ENCODE data around the gene STH.

The STH gene

GRCh38 chr17:45985447-45985846 is 13.6 kb upstream of the STH start:
- no peak for DNase-seq (ENCODE audit: low read depth)

GRCh38 chr17:45986056-45986455 is 13.0 kb upstream of the STH start:
- DNase-seq (ENCODE audit: low read depth): no peak

GRCh38 chr17:45987706-45988105 is 11.3 kb upstream of the STH start:
- DNase-seq (ENCODE audit: low read depth): no peak

GRCh38 chr17:45989759-45990158 is 9.3 kb upstream of the STH start:
- no peak for DNase-seq (ENCODE audit: low read depth)

GRCh38 chr17:45990886-45991285 is 8.2 kb upstream of the STH start:
- DNase-seq (ENCODE audit: low read depth): no peak

- no peak for DNase-seq (ENCODE audit: low read depth)
These were observed 7.7 kb upstream of the STH start for GRCh38 chr17:45991341-45991740.

GRCh38 chr17:45992175-45992574 is 6.9 kb upstream of the STH start:
- DNase-seq (ENCODE audit: low read depth): no peak

GRCh38 chr17:45992904-45993303 is 6.1 kb upstream of the STH start:
- no peak for DNase-seq (ENCODE audit: low read depth)

GRCh38 chr17:45993962-45994627 is 5.0 kb upstream of the STH start:
- no peak for DNase-seq (ENCODE audit: low read depth)

GRCh38 chr17:45994987-45995386 is 4.1 kb upstream of the STH start:
- no peak for DNase-seq (ENCODE audit: low read depth)

- no peak for DNase-seq (ENCODE audit: low read depth)
These were observed 3.3 kb upstream of the STH start for GRCh38 chr17:45995627-45996270.

GRCh38 chr17:45996282-45996937 is 2.6 kb upstream of the STH start:
- DNase-seq (ENCODE audit: low read depth): no peak

GRCh38 chr17:45997166-45997565 is 1.9 kb upstream of the STH start:
- no peak for DNase-seq (ENCODE audit: low read depth)

GRCh38 chr17:45997624-45998023 is 1.4 kb upstream of the STH start:
- peak; percentile 48 for DNase-seq (ENCODE audit: low read depth)

- DNase-seq (ENCODE audit: low read depth): no peak
These were observed 845 bp downstream of the STH start for GRCh38 chr17:45999900-46000290.

- no peak for DNase-seq (ENCODE audit: low read depth)
These were observed 1.2 kb downstream of the STH start for GRCh38 chr17:46000292-46000691.

- no peak for DNase-seq (ENCODE audit: low read depth)
These were observed 1.7 kb downstream of the STH start for GRCh38 chr17:46000757-46001156.

- DNase-seq (ENCODE audit: low read depth): no peak
These were observed 2.6 kb downstream of the STH start for GRCh38 chr17:46001390-46002310.

GRCh38 chr17:46002311-46002972 is 3.4 kb downstream of the STH start:
- DNase-seq (ENCODE audit: low read depth): peak; percentile 25

- DNase-seq (ENCODE audit: low read depth): no peak
These were observed 3.9 kb downstream of the STH start for GRCh38 chr17:46002973-46003316.

GRCh38 chr17:46003907-46004748 is 5.1 kb downstream of the STH start:
- no peak for DNase-seq (ENCODE audit: low read depth)
